Psoas muscle (tissue), 8 donors: ENCODE measurements around the gene EIF3B. TPM values are rescaled to one million over a fixed set of nuclear protein-coding genes. Genes with fewer than 3 reads are reported as not detected.

Experiments used
- ATAC-seq, 4 donors: fragments of 200-7000 bp; cut with Tn5 transposase; one replicate each; pipeline ENCODE4 v1.9.1; 2020; ENCODE audit warnings: moderate library complexity in 3 of 4, mild to moderate bottlenecking in 2 of 4
- DNase-seq, 2 donors: peaks; one replicate each; pipeline ENCODE4 v3.0.0-alpha.2; 2020
- H3K27ac ChIP-seq: fragments of 200-600 bp; one replicate; pipeline ENCODE4 v1.8.0; 2022
- H3K27me3 ChIP-seq, 3 donors: fragments of 200-600 bp in 1 of 3; one replicate each; pipeline versions ENCODE4 v1.6.1 to v1.8.0; 2013 to 2022; ENCODE audit warnings: low read length in 2 of 3, mild to moderate bottlenecking in 2 of 3, moderate library complexity in 1 of 3; ENCODE audit not compliant: insufficient read depth in 3 of 3
- H3K36me3 ChIP-seq, 2 donors: fragments of 200-600 bp in 1 of 2; one replicate each; pipeline versions ENCODE4 v1.6.1 to v1.8.0; 2013 to 2022; ENCODE audit warnings: low read depth in 1 of 2, mild to moderate bottlenecking in 1 of 2, moderate library complexity in 1 of 2; ENCODE audit not compliant: insufficient read depth in 1 of 2
- H3K4me1 ChIP-seq: fragments of 200-600 bp; one replicate; pipeline ENCODE4 v1.8.0; 2022
- H3K4me3 ChIP-seq: fragments of 200-600 bp; one replicate; pipeline ENCODE4 v1.8.0; 2022; ENCODE audit warnings: mild to moderate bottlenecking
- H3K9me3 ChIP-seq: fragments of 200-600 bp; one replicate; pipeline ENCODE4 v1.8.0; 2022
- CTCF ChIP-seq: fragments of 200-600 bp; IDR thresholded peaks from one replicate; pipeline ENCODE4 v1.8.0; 2022; ENCODE audit warnings: antibody characterized with exemption
- WGBS, 3 donors: extraction: QIAGEN DNeasy Blood & Tissue Kit; methylation state at CpG; one replicate each; pipeline versions ENCODE4 v1.1.6 to v1.1.7; 2013; 5-methylcytosine and 5-hydroxymethylcytosine counted together
- intact Hi-C, 2 donors: fragments of 100-400 bp; cut with DNase I; formaldehyde crosslinking; loops; one replicate each; pipeline versions ENCODE4 v1.11.0 to v1.14.2; 2022
- polyA plus RNA-seq, 3 donors: library from polyadenylated mRNA; stranded (reverse); fragments of 200-250 nt; gene quantifications; one replicate each; pipeline ENCODE4 v1.2.3, GENCODE V29; 2013
- total RNA-seq, 4 donors: library from RNA; stranded (reverse); fragmentation: NEBNext Ultra II Directional in 2 of 4; extraction: Animal tissue kit (Norgen Biotek cat#: 25700) in 2 of 4; gene quantifications; one replicate each; pipeline versions ENCODE4 v1.2.1 to v1.2.4, GENCODE V29; 2021 to 2023
- donor health status: healthy with polysubstance abuse.
- donor health status: DM: no; HTN: no; CAD: no; lungs with moderate emphysema.
- donor health status: Bipolar disorder and iron deficiency.
- donor health status: healthy.
- donor health status: DM: yes; HTN: yes; CAD: no.
- donor health status: DM: no; HTN: no; CAD: no.
- donor health status: DM: no; HTN: no; CAD: no.
- donor health status: DM: yes; HTN: yes; CAD: no.

The EIF3B gene
- total and polyA plus RNA-seq, 7 donors, result 101 to 275 (median 174) TPM

GRCh38 chr7:2358968-2359527 lies 4.4 kb downstream of the EIF3B start:
- Histone ChIP-seq H3K4me1 (peaks cover 43% of the 10 kb centered on the region), H3K36me3 (peaks cover 7 to 75% of the 10 kb centered on the region in 2 donors)
- intact Hi-C loops, result no loop called here

GRCh38 chr7:2359610-2360009 lies 5.0 kb downstream of the EIF3B start:
- ATAC-seq (no peak), DNase-seq (peak in 1 of 2 donors; percentile 23)
- 86 to 90% (median 87%) methylated on average over 11 of the region's 11 CpGs for WGBS, 3 donors
- Histone ChIP-seq H3K4me3 (no peak overlapping the region), H3K36me3 (peaks cover 7 to 81% of the 10 kb centered on the region in 2 donors), H3K4me1 (peaks cover 43% of the 10 kb centered on the region), H3K27ac (no peak overlapping the region), H3K9me3 (no peaks in the 10 kb centered on the region), H3K27me3 (no peaks in the 10 kb centered on the region)
- intact Hi-C loops, result loop anchor here in 1 of 2 donors (5.0 kb wide), 1 partner anchor 38 kb away; no protein-coding TSS in a partner anchor
- TF ChIP-seq CTCF, result no peak

More at GRCh38 chr7:2358968-2359527, 4.4 kb downstream of the EIF3B start:
- H3K27me3 ChIP-seq, result no peaks in the 10 kb centered on the region
- no peak overlapping the region for H3K27ac ChIP-seq
- 57 to 69% (median 62%) methylated on average over 8 of the region's 8 CpGs for WGBS, 3 donors
- DNase-seq (no peak), ATAC-seq (no peak)
- H3K9me3 ChIP-seq, result no peaks in the 10 kb centered on the region
- H3K4me3 ChIP-seq, result peak overlapping the region; percentile 11
- TF ChIP-seq CTCF, result no peak

GRCh38 chr7:2360796-2361195 lies 6.2 kb downstream of the EIF3B start:
- Histone ChIP-seq H3K36me3 (peaks cover 8 to 93% of the 10 kb centered on the region in 2 donors), H3K4me1 (peaks cover 43% of the 10 kb centered on the region), H3K9me3 (no peaks in the 10 kb centered on the region), H3K27ac (no peak overlapping the region), H3K27me3 (no peaks in the 10 kb centered on the region), H3K4me3 (no peak overlapping the region)
- ATAC-seq (no peak), DNase-seq (no peak)
- intact Hi-C loops, result loop anchor here in 1 of 2 donors (5.0 kb wide), 1 partner anchor 37 kb away; no protein-coding TSS in a partner anchor
- WGBS, 3 donors, result 75 to 80% (median 76%) methylated on average over 6 of the region's 6 CpGs
- TF ChIP-seq CTCF, result no peak

- Histone ChIP-seq H3K27me3 (no peaks in the 10 kb centered on the region), H3K36me3 (peaks cover 10 to 100% of the 10 kb centered on the region in 2 donors), H3K4me1 (peaks cover 27% of the 10 kb centered on the region), H3K9me3 (no peaks in the 10 kb centered on the region), H3K4me3 (no peak overlapping the region), H3K27ac (no peak overlapping the region)
- DNase-seq, result peak in 1 of 2 donors; percentile 28
- TF ChIP-seq CTCF, result no peak
- intact Hi-C loops, result loop anchor here in 1 of 2 donors (5.0 kb wide), 1 partner anchor 35 kb away; no protein-coding TSS in a partner anchor
- ATAC-seq, result no peak
- WGBS, 3 donors, result 92 to 93% (median 92%) methylated on average over 27 of the region's 27 CpGs
Observed at GRCh38 chr7:2362385-2363088, 7.9 kb downstream of the EIF3B start.
